RWPE1 (cell line): Measurements from ENCODE around the gene XXYLT1.

ENCODE experiments used
- CTCF ChIA-PET: fragments of 350-600 bp; sonication (Branson Sonifier 250); formaldehyde crosslinking; extraction: SDS; loops from one replicate; lab custom pipeline; 2021; lab: Yijun Ruan, JAX
- POLR2A ChIA-PET: fragments of 400-600 bp; formaldehyde crosslinking; extraction: SDS; loops from one replicate; lab custom pipeline; 2020; ENCODE audit warnings: antibody characterized with exemption; ENCODE audit not compliant: low non-redundant PET; lab: Yijun Ruan, JAX
- DNase-seq: peaks from one replicate; pipeline ENCODE4 v3.0.0; 2012; ENCODE audit warnings: low spot score
- H3K27ac ChIP-seq: fragments of 450-650 bp; 2 replicates; pipeline ENCODE4 v1.5.1; 2017
- CTCF ChIP-seq: fragments of 450-650 bp; conservative IDR thresholded peaks from 2 replicates; pipeline ENCODE4 v1.5.1; 2017; ENCODE audit warnings: low read depth, mild to moderate bottlenecking

The XXYLT1 gene

GRCh38 chr3:195153653-195154052, 117.3 kb downstream of the XXYLT1 start:
- peak overlapping the region; percentile 83 for H3K27ac ChIP-seq
- POLR2A ChIA-PET = no interaction called here
- no peak for DNase-seq
- CTCF ChIA-PET = interaction anchor here (0.7 to 1.1 kb wide), 3 partner anchors 42 to 482 kb away, joined by 3 read pairs; partner anchors contain the start of gene LSG1
- TF ChIP-seq CTCF = no peak

GRCh38 chr3:195153130-195153529, 117.8 kb downstream of the XXYLT1 start:
- CTCF ChIA-PET = no interaction called here
- POLR2A ChIA-PET = no interaction called here

GRCh38 chr3:195151866-195152541, 119.0 kb downstream of the XXYLT1 start:
- no peak overlapping the region; the same call in 1 of the 2 replicates for H3K27ac ChIP-seq
- DNase-seq = peak; percentile 47
- ChIA-PET CTCF (no interaction called here), POLR2A (no interaction called here)
- no peak for TF ChIP-seq CTCF

More at GRCh38 chr3:195153130-195153529, 117.8 kb downstream of the XXYLT1 start:
- H3K27ac ChIP-seq = peak overlapping the region; percentile 37
- TF ChIP-seq CTCF = no peak
- no peak for DNase-seq

GRCh38 chr3:195151402-195151801, 119.6 kb downstream of the XXYLT1 start:
- H3K27ac ChIP-seq = peak overlapping the region; percentile 78
- ChIA-PET CTCF (interaction anchor here (0.7 kb wide), 1 partner anchor 351 kb away, joined by 4 read pairs; no protein-coding TSS in a partner anchor), POLR2A (no interaction called here)
- no peak for DNase-seq
- TF ChIP-seq CTCF = no peak

GRCh38 chr3:195150181-195151118, 120.5 kb downstream of the XXYLT1 start:
- CTCF ChIA-PET = interaction anchor here (0.7 kb wide), 1 partner anchor 350 kb away, joined by 4 read pairs; no protein-coding TSS in a partner anchor
- H3K27ac ChIP-seq = peak overlapping the region; percentile 78
- no peak for DNase-seq
- POLR2A ChIA-PET = no interaction called here
- TF ChIP-seq CTCF = no peak
